Measurements from ENCODE around the gene ZNRF1.

Gene ZNRF1

GRCh38 chr16:75143941-75144340 is 145.1 kb downstream of the ZNRF1 start:
- Histone ChIP-seq H3K27ac (no peak overlapping the region), H3K36me3 (no peaks in the 10 kb centered on the region), H3K4me1 (ENCODE audit: control insufficient read depth in 1 of 2, insufficient read depth in 1 of 2, low read depth in 1 of 2, low read length in 1 of 2) (peaks cover 1 to 2% of the 10 kb centered on the region in 2 experiments), H3K4me3 (ENCODE audit: low read depth in 1 of 2, low read length in 1 of 2) (no peak overlapping the region), H3K27me3 (no peaks in the 10 kb centered on the region), H3K9me3 (no peaks in the 10 kb centered on the region)
- TF ChIP-seq, protein P1, sequence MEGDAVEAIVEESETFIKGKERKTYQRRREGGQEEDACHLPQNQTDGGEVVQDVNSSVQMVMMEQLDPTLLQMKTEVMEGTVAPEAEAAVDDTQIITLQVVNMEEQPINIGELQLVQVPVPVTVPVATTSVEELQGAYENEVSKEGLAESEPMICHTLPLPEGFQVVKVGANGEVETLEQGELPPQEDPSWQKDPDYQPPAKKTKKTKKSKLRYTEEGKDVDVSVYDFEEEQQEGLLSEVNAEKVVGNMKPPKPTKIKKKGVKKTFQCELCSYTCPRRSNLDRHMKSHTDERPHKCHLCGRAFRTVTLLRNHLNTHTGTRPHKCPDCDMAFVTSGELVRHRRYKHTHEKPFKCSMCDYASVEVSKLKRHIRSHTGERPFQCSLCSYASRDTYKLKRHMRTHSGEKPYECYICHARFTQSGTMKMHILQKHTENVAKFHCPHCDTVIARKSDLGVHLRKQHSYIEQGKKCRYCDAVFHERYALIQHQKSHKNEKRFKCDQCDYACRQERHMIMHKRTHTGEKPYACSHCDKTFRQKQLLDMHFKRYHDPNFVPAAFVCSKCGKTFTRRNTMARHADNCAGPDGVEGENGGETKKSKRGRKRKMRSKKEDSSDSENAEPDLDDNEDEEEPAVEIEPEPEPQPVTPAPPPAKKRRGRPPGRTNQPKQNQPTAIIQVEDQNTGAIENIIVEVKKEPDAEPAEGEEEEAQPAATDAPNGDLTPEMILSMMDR (IDR thresholded peaks at IDR 0.05) = no peak

- Histone ChIP-seq H3K4me1 (ENCODE audit: control insufficient read depth in 1 of 2, insufficient read depth in 1 of 2, low read depth in 1 of 2, low read length in 1 of 2) (peaks cover 3 to 4% of the 10 kb centered on the region in 2 experiments), H3K9me3 (peaks cover 3% of the 10 kb centered on the region), H3K27ac (no peak overlapping the region), H3K27me3 (no peaks in the 10 kb centered on the region), H3K4me3 (ENCODE audit: low read depth in 1 of 2, low read length in 1 of 2) (peak overlapping the region; percentile 76 to 79), H3K36me3 (no peaks in the 10 kb centered on the region)
- TF ChIP-seq, protein P1 (IDR thresholded peaks at IDR 0.05) = no peak
Measured at GRCh38 chr16:75147968-75148310, 149.1 kb downstream of the ZNRF1 start.

DNA sequence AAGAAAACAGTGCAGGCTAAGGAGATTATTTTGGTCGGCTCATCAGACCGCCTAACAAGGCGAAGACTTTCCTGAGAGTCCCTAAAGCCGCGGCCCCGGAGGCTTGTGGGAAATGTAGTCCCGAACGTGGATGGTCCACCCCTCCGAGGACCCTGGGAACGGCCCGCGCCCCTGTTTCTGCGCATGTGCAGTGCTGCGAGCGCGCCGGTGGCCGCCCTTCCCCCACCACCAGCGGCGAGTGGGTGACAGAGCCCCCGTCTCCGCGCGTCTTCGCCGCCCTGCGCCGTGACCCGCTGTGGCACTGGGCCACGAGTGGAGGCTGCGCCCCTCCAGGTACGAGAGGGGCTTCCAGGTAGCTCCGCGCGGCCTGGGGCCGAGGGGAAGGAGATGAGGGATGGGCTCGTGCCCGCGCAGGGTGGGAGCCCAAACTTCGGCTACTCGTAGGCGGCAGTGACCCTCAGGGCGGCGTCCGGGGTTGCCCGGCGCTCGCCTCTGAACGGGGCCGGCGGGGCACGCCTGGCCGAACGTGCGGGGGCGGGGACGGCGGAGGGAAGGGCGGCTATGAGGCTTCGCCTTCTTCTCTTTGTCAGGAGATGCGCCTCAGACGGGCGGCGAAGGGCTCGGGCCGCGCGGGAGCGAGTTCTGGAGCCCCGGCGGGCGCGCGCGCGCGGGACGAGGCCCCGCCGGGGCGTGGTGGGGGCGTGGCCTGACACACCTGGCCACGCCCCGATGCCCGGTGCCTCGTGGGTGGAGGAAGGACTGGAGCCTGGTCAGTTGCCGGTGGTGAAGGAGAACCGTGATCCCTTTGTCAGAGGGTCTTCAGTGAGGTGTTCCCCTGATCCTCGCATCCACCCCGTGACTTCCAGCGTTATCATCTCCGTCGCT is 149.7 kb downstream of the ZNRF1 start, which contains the start of gene ZFP1:
ZFP1 (plus strand) TSS at position 214 of the 885 bp plus-strand sequence. CDS start 4,428 bp downstream, outside the sequence.
- H3K4me1 ChIP-seq (ENCODE audit: control insufficient read depth in 1 of 2, insufficient read depth in 1 of 2, low read depth in 1 of 2, low read length in 1 of 2) = peaks cover 3 to 4% of the 10 kb centered on the region in 2 experiments
- peak within 1 kb of the TSS; percentile 76 to 79 for H3K4me3 ChIP-seq (ENCODE audit: low read depth in 1 of 2, low read length in 1 of 2)
- TF ChIP-seq, protein P1 (IDR thresholded peaks at IDR 0.05) = no peak
- no peaks in the 10 kb centered on the region for H3K36me3 ChIP-seq
- H3K27me3 ChIP-seq = no peaks in the 10 kb centered on the region
- peak within 1 kb of the TSS; percentile 74 for H3K27ac ChIP-seq
- peaks cover 3% of the 10 kb centered on the region for H3K9me3 ChIP-seq

DNA sequence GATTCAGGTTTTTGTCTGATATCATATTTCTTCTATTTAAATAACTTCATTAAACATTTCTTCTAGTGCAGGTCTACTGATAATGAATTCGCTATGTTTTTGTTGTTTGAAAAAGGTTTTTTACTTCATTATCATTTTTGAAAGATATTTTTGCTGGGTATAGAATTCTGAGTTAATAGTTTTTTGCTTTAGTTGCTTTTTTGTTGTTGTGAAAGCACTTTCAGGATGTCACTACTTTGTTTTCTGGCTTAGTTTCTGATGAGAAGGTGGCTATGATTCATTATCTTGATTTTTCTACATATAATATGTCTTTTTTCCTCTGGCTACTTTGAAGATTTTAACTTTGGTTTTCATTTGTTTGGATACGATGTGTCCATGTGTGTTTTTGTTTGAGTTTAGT is 153.0 kb downstream of the ZNRF1 start:
- no peak overlapping the region for H3K4me3 ChIP-seq (ENCODE audit: low read depth in 1 of 2, low read length in 1 of 2)
- peaks cover 3 to 4% of the 10 kb centered on the region in 2 experiments for H3K4me1 ChIP-seq (ENCODE audit: control insufficient read depth in 1 of 2, insufficient read depth in 1 of 2, low read depth in 1 of 2, low read length in 1 of 2)
- no peak overlapping the region for H3K27ac ChIP-seq
- no peaks in the 10 kb centered on the region for H3K27me3 ChIP-seq
- TF ChIP-seq, protein P1 (IDR thresholded peaks at IDR 0.05) = no peak
- peaks cover 3% of the 10 kb centered on the region for H3K9me3 ChIP-seq
- no peaks in the 10 kb centered on the region for H3K36me3 ChIP-seq

DNA sequence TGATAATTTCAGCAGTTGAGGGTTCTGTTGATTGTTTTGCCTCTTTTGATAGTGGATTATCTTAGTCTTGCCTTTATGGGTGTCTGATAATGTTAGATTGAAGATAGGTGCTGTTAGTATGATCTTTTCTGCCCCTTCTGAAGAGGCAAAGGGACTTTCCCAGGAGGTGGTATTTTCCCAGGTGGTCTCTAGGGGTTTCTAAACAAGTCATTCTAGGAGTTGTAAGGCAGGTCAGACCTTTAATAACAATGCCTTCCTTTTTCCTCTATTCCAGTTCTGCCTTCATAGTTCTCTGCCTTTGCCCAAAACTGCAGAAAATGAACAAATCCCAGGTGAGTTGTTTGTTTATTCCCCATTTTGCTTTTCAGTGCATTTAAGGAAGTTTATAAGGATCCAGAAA is 153.8 kb downstream of the ZNRF1 start:
- Histone ChIP-seq H3K9me3 (peaks cover 3% of the 10 kb centered on the region), H3K4me1 (ENCODE audit: control insufficient read depth in 1 of 2, insufficient read depth in 1 of 2, low read depth in 1 of 2, low read length in 1 of 2) (peaks cover 3 to 4% of the 10 kb centered on the region in 2 experiments), H3K36me3 (no peaks in the 10 kb centered on the region), H3K27me3 (no peaks in the 10 kb centered on the region), H3K27ac (no peak overlapping the region), H3K4me3 (ENCODE audit: low read depth in 1 of 2, low read length in 1 of 2) (no peak overlapping the region)
- TF ChIP-seq, protein P1 (IDR thresholded peaks at IDR 0.05) = no peak
